ENCODE measurements around the gene PLAAT1. TPM values are rescaled to one million over a fixed set of nuclear protein-coding genes. Genes with fewer than 3 reads are reported as not detected.

PLAAT1 gene
- total RNA-seq, 1 experiment from 2014 or later = 3.9 TPM

DNA sequence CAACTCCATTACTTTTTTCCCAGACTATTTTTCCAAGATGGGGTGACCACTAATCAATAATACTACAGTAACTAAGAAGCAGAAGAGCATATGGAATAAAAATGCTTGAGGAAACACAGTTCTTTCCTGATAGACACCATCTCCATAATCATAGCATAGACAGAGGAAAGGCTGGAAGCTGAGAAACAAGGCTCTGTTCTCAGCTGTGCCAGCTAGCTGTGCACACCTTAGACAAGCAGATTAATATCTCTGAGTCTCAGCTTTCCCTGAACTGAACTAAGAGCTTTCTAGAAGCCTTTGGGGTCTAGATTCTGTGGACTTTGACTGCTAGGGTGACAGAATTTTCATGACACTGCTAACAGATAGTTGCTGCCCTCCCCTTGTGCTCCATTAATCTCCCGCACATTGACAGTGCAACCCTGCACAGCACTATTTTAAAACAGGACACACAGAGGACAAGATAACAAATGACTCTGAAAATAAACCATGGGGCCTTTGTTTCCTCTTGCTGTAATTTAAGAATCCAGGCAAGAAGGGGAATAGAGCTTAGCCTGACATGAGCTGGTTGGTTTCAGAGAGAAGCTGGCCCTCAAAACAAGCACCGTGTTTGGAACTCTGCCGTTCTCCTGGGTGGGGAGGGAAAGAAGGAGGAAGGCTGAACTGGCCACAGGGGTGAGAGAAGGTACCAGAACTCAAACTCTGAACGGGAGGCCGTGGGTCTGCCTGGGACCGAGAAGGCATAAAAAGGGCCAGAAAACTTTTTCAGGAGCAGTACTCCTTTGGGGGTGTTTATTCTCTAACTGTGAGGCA, 70.1 kb downstream of the PLAAT1 start:
- Mint-ChIP-seq H3K9me3 (no peaks in the 10 kb centered on the region), H3K36me3 (no peaks in the 10 kb centered on the region), H3K4me3 (no peak overlapping the region), H3K27ac (no peak overlapping the region), H3K27me3 (ENCODE audit: low read depth) (no peaks in the 10 kb centered on the region), H3K4me1 (peaks cover 11% of the 10 kb centered on the region)
- TF ChIP-seq SP1 (CRISPR knock-in tag; conservative IDR thresholded peaks at IDR 0.05) (no peak), FOXP4 (CRISPR knock-in tag; IDR thresholded peaks at IDR 0.05) (no peak), SMAD3 (CRISPR knock-in tag; IDR thresholded peaks at IDR 0.05; ENCODE audit: borderline replicate concordance) (no peak), ZNF423 (CRISPR knock-in tag; IDR thresholded peaks at IDR 0.05) (no peak), JAZF1 (CRISPR knock-in tag; IDR thresholded peaks at IDR 0.05) (no peak), NR1H2 (CRISPR knock-in tag; IDR thresholded peaks at IDR 0.05) (no peak), SMAD4 (CRISPR knock-in tag; IDR thresholded peaks at IDR 0.05) (no peak), MYBL2 (CRISPR knock-in tag; IDR thresholded peaks at IDR 0.05) (no peak), ZNF121 (CRISPR knock-in tag; IDR thresholded peaks at IDR 0.05) (no peak), NFE2L1 (CRISPR knock-in tag; IDR thresholded peaks at IDR 0.05) (no peak), GRHL2 (CRISPR knock-in tag; IDR thresholded peaks at IDR 0.05; ENCODE audit: insufficient replicate concordance, severe bottlenecking) (no peak), IRF2 (CRISPR knock-in tag; IDR thresholded peaks at IDR 0.05; ENCODE audit: borderline replicate concordance, low read depth) (no peak), E2F4 (CRISPR knock-in tag; IDR thresholded peaks at IDR 0.05; ENCODE audit: borderline replicate concordance, low read depth) (no peak)
- TF ChIP-seq, protein P1, sequence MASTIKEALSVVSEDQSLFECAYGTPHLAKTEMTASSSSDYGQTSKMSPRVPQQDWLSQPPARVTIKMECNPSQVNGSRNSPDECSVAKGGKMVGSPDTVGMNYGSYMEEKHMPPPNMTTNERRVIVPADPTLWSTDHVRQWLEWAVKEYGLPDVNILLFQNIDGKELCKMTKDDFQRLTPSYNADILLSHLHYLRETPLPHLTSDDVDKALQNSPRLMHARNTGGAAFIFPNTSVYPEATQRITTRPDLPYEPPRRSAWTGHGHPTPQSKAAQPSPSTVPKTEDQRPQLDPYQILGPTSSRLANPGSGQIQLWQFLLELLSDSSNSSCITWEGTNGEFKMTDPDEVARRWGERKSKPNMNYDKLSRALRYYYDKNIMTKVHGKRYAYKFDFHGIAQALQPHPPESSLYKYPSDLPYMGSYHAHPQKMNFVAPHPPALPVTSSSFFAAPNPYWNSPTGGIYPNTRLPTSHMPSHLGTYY (CRISPR knock-in tag; IDR thresholded peaks at IDR 0.05) = no peak
- CTCF ChIA-PET = no interaction called here
- ATAC-seq = no peak
- no peak for DNase-seq (ENCODE audit: low spot score)
- POLR2A ChIA-PET = no interaction called here

GRCh38 chr3:193313061-193313958, 72.3 kb downstream of the PLAAT1 start:
- H3K4me3 Mint-ChIP-seq = no peak overlapping the region
- TF ChIP-seq NFE2L1 (CRISPR knock-in tag; IDR thresholded peaks at IDR 0.05) (no peak), IRF2 (CRISPR knock-in tag; IDR thresholded peaks at IDR 0.05; ENCODE audit: borderline replicate concordance, low read depth) (no peak), NR1H2 (CRISPR knock-in tag; IDR thresholded peaks at IDR 0.05) (no peak), SP1 (CRISPR knock-in tag; conservative IDR thresholded peaks at IDR 0.05) (no peak), JAZF1 (CRISPR knock-in tag; IDR thresholded peaks at IDR 0.05) (no peak), GABPB1 (CRISPR knock-in tag; IDR thresholded peaks at IDR 0.05) (no peak)
- TF ChIP-seq, protein P2, sequence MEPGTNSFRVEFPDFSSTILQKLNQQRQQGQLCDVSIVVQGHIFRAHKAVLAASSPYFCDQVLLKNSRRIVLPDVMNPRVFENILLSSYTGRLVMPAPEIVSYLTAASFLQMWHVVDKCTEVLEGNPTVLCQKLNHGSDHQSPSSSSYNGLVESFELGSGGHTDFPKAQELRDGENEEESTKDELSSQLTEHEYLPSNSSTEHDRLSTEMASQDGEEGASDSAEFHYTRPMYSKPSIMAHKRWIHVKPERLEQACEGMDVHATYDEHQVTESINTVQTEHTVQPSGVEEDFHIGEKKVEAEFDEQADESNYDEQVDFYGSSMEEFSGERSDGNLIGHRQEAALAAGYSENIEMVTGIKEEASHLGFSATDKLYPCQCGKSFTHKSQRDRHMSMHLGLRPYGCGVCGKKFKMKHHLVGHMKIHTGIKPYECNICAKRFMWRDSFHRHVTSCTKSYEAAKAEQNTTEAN (CRISPR knock-in tag; IDR thresholded peaks at IDR 0.05) = no peak
- TF ChIP-seq, protein P3, sequence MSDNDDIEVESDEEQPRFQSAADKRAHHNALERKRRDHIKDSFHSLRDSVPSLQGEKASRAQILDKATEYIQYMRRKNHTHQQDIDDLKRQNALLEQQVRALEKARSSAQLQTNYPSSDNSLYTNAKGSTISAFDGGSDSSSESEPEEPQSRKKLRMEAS (CRISPR knock-in tag; IDR thresholded peaks at IDR 0.05) = no peak
- CTCF ChIA-PET = interaction anchor here (0.6 kb wide), 1 partner anchor 135 kb away, joined by 3 read pairs; no protein-coding TSS in a partner anchor
- DNase-seq (ENCODE audit: low spot score) = no peak
- no peaks in the 10 kb centered on the region for H3K9me3 Mint-ChIP-seq
- POLR2A ChIA-PET = no interaction called here
- ATAC-seq = peak; percentile 36
- no peaks in the 10 kb centered on the region for H3K36me3 Mint-ChIP-seq
- peaks cover 11% of the 10 kb centered on the region for H3K4me1 Mint-ChIP-seq
- no peaks in the 10 kb centered on the region for H3K27me3 Mint-ChIP-seq (ENCODE audit: low read depth)
- no peak overlapping the region for H3K27ac Mint-ChIP-seq

All from WTC11 (cell line).